GM23248 (cell line): ENCODE data around the gene MYOD1. TPM values are rescaled to one million over a fixed set of nuclear protein-coding genes. Genes with fewer than 3 reads are reported as not detected.

Experiments used
- DNase-seq: peaks from one replicate; pipeline ENCODE4 v3.0.0-alpha.2; 2015
- H2AFZ ChIP-seq: fragments of 200-600 bp; sonication (generic); 2 replicates; pipeline ENCODE4 v1.6.1; 2016; ENCODE audit warnings: antibody characterized with exemption
- H3F3A ChIP-seq: fragments of 200-600 bp; sonication (generic); 2 replicates; pipeline ENCODE4 v1.6.1; 2016; ENCODE audit warnings: mild to moderate bottlenecking, antibody characterized with exemption, mixed run types; ENCODE audit not compliant: insufficient read depth
- H3K27ac ChIP-seq: fragments of 200-600 bp; sonication (generic); 2 replicates; pipeline ENCODE4 v1.5.1; 2016; ENCODE audit warnings: mild to moderate bottlenecking
- H3K27me3 ChIP-seq: fragments of 200-600 bp; sonication (generic); replicated peaks from 2 replicates; pipeline ENCODE4 v1.6.1; 2016; ENCODE audit warnings: mild to moderate bottlenecking; ENCODE audit not compliant: insufficient read depth
- H3K36me3 ChIP-seq: fragments of 200-600 bp; sonication (generic); 2 replicates; pipeline ENCODE4 v1.6.1; 2016; ENCODE audit warnings: low read depth, mild to moderate bottlenecking
- H3K4me1 ChIP-seq: fragments of 200-600 bp; sonication (generic); 2 replicates; pipeline ENCODE4 v1.6.1; 2016; ENCODE audit warnings: mild to moderate bottlenecking; ENCODE audit not compliant: insufficient read depth
- H3K4me2 ChIP-seq: fragments of 200-600 bp; sonication (generic); one replicate; pipeline ENCODE4 v1.6.1; 2016; ENCODE audit warnings: mild to moderate bottlenecking; ENCODE audit not compliant: unreplicated experiment
- H3K4me3 ChIP-seq: fragments of 200-600 bp; sonication (generic); 2 replicates; pipeline ENCODE4 v1.5.1; 2016; ENCODE audit warnings: mild to moderate bottlenecking
- H3K79me2 ChIP-seq: fragments of 200-600 bp; sonication (generic); 2 replicates; pipeline ENCODE4 v1.6.1; 2016; ENCODE audit warnings: mild to moderate bottlenecking; ENCODE audit not compliant: insufficient read depth
- H3K9ac ChIP-seq: fragments of 200-600 bp; sonication (generic); 2 replicates; pipeline ENCODE4 v1.6.1; 2016; ENCODE audit warnings: mild to moderate bottlenecking
- H3K9me2 ChIP-seq: fragments of 200-600 bp; sonication (generic); 2 replicates; pipeline ENCODE4 v1.6.1; 2016; ENCODE audit warnings: mixed run types, mild to moderate bottlenecking, moderate library complexity; ENCODE audit not compliant: insufficient read depth
- H3K9me3 ChIP-seq: fragments of 200-600 bp; sonication (generic); one replicate; pipeline ENCODE4 v1.6.1; 2017; ENCODE audit warnings: low read depth
- H4K20me1 ChIP-seq: fragments of 200-600 bp; sonication (generic); 2 replicates; pipeline ENCODE4 v1.6.0; 2016; ENCODE audit not compliant: insufficient read depth
- EZH2 ChIP-seq: fragments of 200-600 bp; sonication (generic); IDR thresholded peaks from 2 replicates; pipeline ENCODE4 v1.6.1; 2018; ENCODE audit warnings: antibody characterized with exemption, mild to moderate bottlenecking; ENCODE audit not compliant: insufficient read depth, poor library complexity, severe bottlenecking
- EZH2phosphoT487 ChIP-seq: fragments of 200-600 bp; sonication (generic); IDR thresholded peaks from 2 replicates; pipeline ENCODE4 v1.6.1; 2018; ENCODE audit warnings: antibody characterized with exemption, moderate library complexity, mild to moderate bottlenecking, low read depth; ENCODE audit not compliant: insufficient read depth
- WGBS, 2 experiments: methylation state at CpG; one replicate each; pipeline ENCODE4 v1.1.6; 2015 to 2017; ENCODE audit warnings: low lambda C conversion rate in 2 of 2, low coverage in 1 of 2; ENCODE audit errors: missing lambda C conversion rate in 2 of 2; 5-methylcytosine and 5-hydroxymethylcytosine counted together
- in situ Hi-C: fragments of 300-500 bp; cut with MboI; formaldehyde crosslinking; loops from 2 replicates; pipeline ENCODE4 v1.15.0; 2020
- polyA plus RNA-seq: library from polyadenylated mRNA; unstranded; fragments of >200 nt; fragmentation: Nextera tagmentation; extraction: Ambion mirVana; gene quantifications from 2 replicates; pipeline ENCODE4 v1.2.1, GENCODE V29; 2016
- total RNA-seq: library from RNA; depleted of rRNA; stranded (reverse); fragments of >200 nt; shearing (Covaris generic); gene quantifications from 2 replicates; pipeline ENCODE4 v1.2.3, GENCODE V29; 2014

The MYOD1 gene
- total and polyA plus RNA-seq, 2 experiments from 2014 or later: not detected

DNA sequence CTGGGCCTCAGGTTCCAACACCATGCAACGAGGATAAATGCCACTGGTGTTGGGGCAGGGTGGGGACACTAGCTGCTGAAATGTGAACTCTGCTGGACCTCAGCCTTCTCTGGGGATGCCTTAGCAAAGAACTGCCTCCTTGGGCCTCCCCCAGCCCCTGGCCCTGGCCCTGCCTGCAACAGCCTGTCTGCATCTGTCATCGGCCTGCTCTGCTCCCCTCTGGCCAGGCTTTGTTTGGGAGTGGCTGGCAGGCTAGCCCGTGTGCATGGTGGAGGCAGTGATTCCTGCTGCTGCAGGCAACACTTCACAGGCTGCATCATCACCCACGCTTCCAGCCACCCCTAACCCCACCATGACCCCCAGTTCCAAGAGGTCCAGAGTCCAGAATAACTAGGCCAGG is 11.5 kb upstream of the MYOD1 start:
- TF ChIP-seq EZH2 (no peak), EZH2phosphoT487 (no peak)
- H3K4me1 ChIP-seq: no peaks in the 10 kb centered on the region
- H3K27me3 ChIP-seq: peaks cover 18% of the 10 kb centered on the region
- no peaks in the 10 kb centered on the region for H3K36me3 ChIP-seq
- no peak for DNase-seq
- H3K79me2 ChIP-seq: no peaks in the 10 kb centered on the region
- H3K4me2 ChIP-seq: no peak overlapping the region
- no peaks in the 10 kb centered on the region for H3F3A ChIP-seq
- 23 to 29% methylated on average over 4 of the region's 4 CpGs for WGBS, 2 experiments
- in situ Hi-C loops: no loop called here
- no peaks in the 10 kb centered on the region for H4K20me1 ChIP-seq
- no peak overlapping the region for H3K9ac ChIP-seq
- no peaks in the 10 kb centered on the region for H3K9me2 ChIP-seq
- H3K9me3 ChIP-seq: no peaks in the 10 kb centered on the region
- H2AFZ ChIP-seq: no peak overlapping the region
- H3K27ac ChIP-seq: no peak overlapping the region
- H3K4me3 ChIP-seq: no peak overlapping the region

DNA sequence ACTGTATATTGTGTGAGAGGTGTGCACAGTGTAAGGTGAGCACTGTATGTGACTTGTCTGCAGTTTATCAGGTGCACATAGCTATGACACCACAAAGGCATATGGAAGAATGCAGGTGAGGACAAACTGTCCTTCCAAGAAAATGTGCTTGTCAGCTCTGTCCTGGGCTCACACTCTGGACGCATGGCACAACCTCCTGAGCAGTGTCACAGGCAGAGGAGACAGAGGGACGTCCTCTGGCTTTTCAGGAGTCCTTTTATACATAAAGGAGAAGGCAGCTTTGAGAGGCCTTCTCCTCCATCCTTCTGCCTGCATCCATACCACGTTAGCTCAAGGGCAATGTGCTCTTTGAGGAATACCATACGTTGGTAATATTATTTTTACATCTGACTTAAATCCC is 7.5 kb upstream of the MYOD1 start:
- Histone ChIP-seq H3K9me3 (no peaks in the 10 kb centered on the region), H3K4me2 (no peak overlapping the region), H2AFZ (no peak overlapping the region), H3K27ac (no peak overlapping the region), H4K20me1 (no peaks in the 10 kb centered on the region), H3K79me2 (no peaks in the 10 kb centered on the region), H3K36me3 (no peaks in the 10 kb centered on the region), H3K9me2 (no peaks in the 10 kb centered on the region), H3K9ac (no peak overlapping the region), H3K4me3 (no peak overlapping the region), H3K4me1 (no peaks in the 10 kb centered on the region), H3K27me3 (peaks cover 22% of the 10 kb centered on the region), H3F3A (no peaks in the 10 kb centered on the region)
- no peak for DNase-seq
- in situ Hi-C loops: no loop called here
- WGBS, 2 experiments: 13 to 19% methylated on average over 4 of the region's 4 CpGs
- TF ChIP-seq EZH2phosphoT487 (no peak), EZH2 (no peak)

DNA sequence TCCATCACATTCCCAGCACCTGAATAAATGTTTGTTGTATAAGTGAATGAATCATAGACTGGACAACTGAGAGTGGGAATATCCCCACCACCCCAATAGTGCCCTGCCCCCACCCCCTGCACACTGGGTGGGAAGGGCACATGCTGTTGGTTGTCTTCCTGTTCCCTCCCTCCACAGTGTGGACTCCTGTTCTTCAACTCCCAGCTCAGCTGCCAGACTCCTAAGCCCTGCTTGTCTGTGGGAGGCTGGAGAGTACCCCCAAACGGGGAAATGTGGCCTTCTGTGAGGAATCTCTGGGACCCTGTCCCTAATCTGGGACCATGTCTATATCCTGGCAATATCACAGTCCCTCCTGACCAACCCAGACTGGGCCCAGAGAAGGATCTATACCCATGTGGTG is 5.5 kb upstream of the MYOD1 start:
- 0% methylated on average over 1 of the region's 1 CpG for WGBS, 2 experiments
- no peak overlapping the region for H3K9ac ChIP-seq
- H3K4me2 ChIP-seq: no peak overlapping the region
- in situ Hi-C loops: no loop called here
- H3K27ac ChIP-seq: no peak overlapping the region
- H3F3A ChIP-seq: no peaks in the 10 kb centered on the region
- no peaks in the 10 kb centered on the region for H3K9me3 ChIP-seq
- no peaks in the 10 kb centered on the region for H4K20me1 ChIP-seq
- no peaks in the 10 kb centered on the region for H3K4me1 ChIP-seq
- H3K27me3 ChIP-seq: peaks cover 39% of the 10 kb centered on the region
- H3K36me3 ChIP-seq: no peaks in the 10 kb centered on the region
- DNase-seq: no peak
- TF ChIP-seq EZH2phosphoT487: no peak
- no peak for TF ChIP-seq EZH2
- H3K9me2 ChIP-seq: no peaks in the 10 kb centered on the region
- no peak overlapping the region for H2AFZ ChIP-seq
- H3K79me2 ChIP-seq: no peaks in the 10 kb centered on the region
- no peak overlapping the region for H3K4me3 ChIP-seq

- in situ Hi-C loops: no loop called here
- 30 to 39% methylated on average over 8 of the region's 8 CpGs for WGBS, 2 experiments
- H3F3A ChIP-seq: no peaks in the 10 kb centered on the region
- TF ChIP-seq EZH2phosphoT487: no peak
- no peak for TF ChIP-seq EZH2
- no peaks in the 10 kb centered on the region for H3K4me1 ChIP-seq
- no peak overlapping the region for H3K4me3 ChIP-seq
- no peak for DNase-seq
- H3K9ac ChIP-seq: no peak overlapping the region
- no peak overlapping the region for H3K27ac ChIP-seq
- H3K9me2 ChIP-seq: no peaks in the 10 kb centered on the region
- H3K27me3 ChIP-seq: peaks cover 43% of the 10 kb centered on the region
- no peaks in the 10 kb centered on the region for H3K9me3 ChIP-seq
- no peak overlapping the region for H3K4me2 ChIP-seq
- H2AFZ ChIP-seq: no peak overlapping the region
- no peaks in the 10 kb centered on the region for H3K36me3 ChIP-seq
- no peaks in the 10 kb centered on the region for H3K79me2 ChIP-seq
- H4K20me1 ChIP-seq: no peaks in the 10 kb centered on the region
Observed at GRCh38 chr11:17714356-17714854, 5.0 kb upstream of the MYOD1 start.

- TF ChIP-seq EZH2phosphoT487: no peak
- no peak for TF ChIP-seq EZH2
- DNase-seq: no peak
- no peaks in the 10 kb centered on the region for H3K9me2 ChIP-seq
- H2AFZ ChIP-seq: no peak overlapping the region
- H3K4me1 ChIP-seq: no peaks in the 10 kb centered on the region
- H3K9ac ChIP-seq: no peak overlapping the region
- no peak overlapping the region for H3K27ac ChIP-seq
- no peaks in the 10 kb centered on the region for H3F3A ChIP-seq
- H3K36me3 ChIP-seq: no peaks in the 10 kb centered on the region
- no peaks in the 10 kb centered on the region for H3K9me3 ChIP-seq
- no peaks in the 10 kb centered on the region for H4K20me1 ChIP-seq
- peaks cover 43% of the 10 kb centered on the region for H3K27me3 ChIP-seq
- H3K4me3 ChIP-seq: no peak overlapping the region
- in situ Hi-C loops: no loop called here
- no peaks in the 10 kb centered on the region for H3K79me2 ChIP-seq
- H3K4me2 ChIP-seq: no peak overlapping the region
- 18 to 42% methylated on average over 3 to 4 of the region's 4 CpGs for WGBS, 2 experiments
Observed at GRCh38 chr11:17714870-17715269, 4.5 kb upstream of the MYOD1 start.
